SH-SY5Y (cell line): ENCODE data around the gene ACADSB.

Source experiments
- GATA2 ChIP-seq: IDR thresholded peaks from 2 replicates; pipeline ENCODE4 v1.6.1; 2011; ENCODE audit warnings: mild to moderate bottlenecking, low read depth, low read length
- GATA3 ChIP-seq: IDR thresholded peaks from 2 replicates; pipeline ENCODE4 v1.6.1; 2011; ENCODE audit warnings: low read depth, mild to moderate bottlenecking, low read length, moderate library complexity

- no peak for TF ChIP-seq GATA2
- TF ChIP-seq GATA3 = no peak
These were observed 73.1 kb downstream of the ACADSB start for GRCh38 chr10:123081896-123082295.
